ENCODE data around the gene CSNK2A3. TPM values are rescaled to one million over a fixed set of nuclear protein-coding genes. Genes with fewer than 3 reads are reported as not detected.

CSNK2A3 gene
- total and polyA plus RNA-seq, 10 of the 15 experiments (the other 5 are each of a cell fraction or from before 2014, with no cell fraction given): 0.68 to 6.2 (median 1.4) TPM

GRCh38 chr11:11312738-11313137 is 40.3 kb downstream of the CSNK2A3 start:
- Histone ChIP-seq H3K4me2 (ENCODE audit: control insufficient read depth, insufficient read depth) (no peak overlapping the region), H3K9ac (ENCODE audit: control insufficient read depth, insufficient read depth, low read length) (no peak overlapping the region), H2AFZ (ENCODE audit: control insufficient read depth, low read depth, low read length) (no peak overlapping the region), H3K4me1 (ENCODE audit: control insufficient read depth, insufficient read depth, low read length) (0 out of 2 replicates have a peak, but pooled peaks cover 5% of the 10 kb centered on the region), H3K4me3 (no peak overlapping the region), H3K9me3 (replicated peaks; ENCODE audit: control insufficient read depth, insufficient read depth, low read length) (no peaks in the 10 kb centered on the region; the same call in 2 of the 3 replicates), H3K79me2 (ENCODE audit: control insufficient read depth, insufficient read depth, low read length) (no peaks in the 10 kb centered on the region), H3K27me3 (replicated peaks in 1 of 2; ENCODE audit: control insufficient read depth in 2 of 2, insufficient read depth in 2 of 2, low read length in 1 of 2) (no peaks in the 10 kb centered on the region), H4K20me1 (ENCODE audit: control insufficient read depth, insufficient read depth) (no peaks in the 10 kb centered on the region), H3K36me3 (ENCODE audit: control insufficient read depth in 2 of 2, insufficient read depth in 2 of 2, low read length in 1 of 2) (no peaks in the 10 kb centered on the region; a peak in 1 of 4 replicates), H3K27ac (ENCODE audit: control insufficient read depth, insufficient read depth) (no peak overlapping the region)
- BruUV-seq (replicated peaks): no TSS peak
- POLR2A ChIA-PET: no interaction called here
- intact Hi-C loops (cut with micrococcal nuclease; ENCODE audit: unreplicated experiment) (no loop called here), in situ Hi-C loops (cut with MboI) (no loop called here)
- SMC1A ChIA-PET (ENCODE audit: uncharacterized antibody, unreplicated experiment): no interaction called here
- ATAC-seq: no peak
- CTCF ChIA-PET: no interaction called here
- RAD21 ChIA-PET (ENCODE audit: unreplicated experiment): no interaction called here
- FAIRE-seq: no peak
- WGBS (ENCODE audit: insufficient coverage, insufficient replicate concordance, low lambda C conversion rate, missing lambda C conversion rate): 61% methylated on average over 1 of the region's 1 CpG
- TF ChIP-seq CHD1 (IDR thresholded peaks at IDR 0.05; ENCODE audit: low read depth, low read length) (no peak), GABPA (IDR thresholded peaks at IDR 0.05; ENCODE audit: low read depth) (no peak), TCF3 (IDR thresholded peaks at IDR 0.05; ENCODE audit: borderline replicate concordance, insufficient read depth, low read depth, low read length) (no peak), FOXM1 (IDR thresholded peaks at IDR 0.05; ENCODE audit: low read depth, low read length) (no peak), STAT3 (IDR thresholded peaks at IDR 0.05; ENCODE audit: low read depth, low read length) (no peak), BHLHE40 (IDR thresholded peaks at IDR 0.05; ENCODE audit: borderline replicate concordance in 1 of 2, low read depth in 2 of 2, low read length in 1 of 2) (no peak)
- DNase-seq (ENCODE audit: low read depth, low spot score): no peak

DNA sequence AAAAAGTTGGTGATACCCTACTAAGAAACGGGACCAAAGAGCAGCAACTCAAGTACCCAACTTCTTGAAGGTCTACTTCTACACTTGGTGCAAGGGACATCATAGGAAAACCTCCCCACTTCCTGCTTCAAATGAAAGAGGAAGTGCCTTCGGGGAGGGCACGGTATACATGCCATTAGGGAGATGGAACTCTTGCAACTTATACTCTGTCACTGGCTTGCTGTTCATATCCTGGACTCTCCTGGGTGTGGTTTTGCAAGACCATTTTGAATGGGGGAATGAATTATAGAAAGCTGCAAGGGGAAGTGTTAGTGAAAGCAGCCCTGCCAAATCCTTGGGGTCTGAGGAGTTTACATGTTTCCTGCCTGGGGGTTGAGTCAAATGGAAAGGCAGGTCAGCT is 41.9 kb downstream of the CSNK2A3 start:
- in situ Hi-C loops (cut with MboI) (no loop called here), intact Hi-C loops (cut with micrococcal nuclease; ENCODE audit: unreplicated experiment) (no loop called here)
- ChIA-PET RAD21 (ENCODE audit: unreplicated experiment) (no interaction called here), POLR2A (no interaction called here), SMC1A (ENCODE audit: uncharacterized antibody, unreplicated experiment) (no interaction called here), CTCF (no interaction called here)
- no peaks in the 10 kb centered on the region for H3K27me3 ChIP-seq (replicated peaks in 1 of 2; ENCODE audit: control insufficient read depth in 2 of 2, insufficient read depth in 2 of 2, low read length in 1 of 2)
- DNase-seq (ENCODE audit: low read depth, low spot score) (peak; percentile 9), FAIRE-seq (no peak), ATAC-seq (peak; percentile 29; the same call in 1 of the 3 replicates)
- no peak for TF ChIP-seq POLR2AphosphoS2 (IDR thresholded peaks at IDR 0.05; ENCODE audit: low read depth, low read length)
- TF ChIP-seq SPI1 (IDR thresholded peaks at IDR 0.05; ENCODE audit: borderline replicate concordance, insufficient read depth, low read depth, low read length): peak; percentile 85
- TF ChIP-seq JUNB (IDR thresholded peaks at IDR 0.05): 0 out of 2 replicates have a peak, but pooled peaks have one; percentile 7
- no peak overlapping the region for H3K9ac ChIP-seq (ENCODE audit: control insufficient read depth, insufficient read depth, low read length)
- no TSS peak for BruUV-seq (replicated peaks)
- no peaks in the 10 kb centered on the region; the same call in 2 of the 3 replicates for H3K9me3 ChIP-seq (replicated peaks; ENCODE audit: control insufficient read depth, insufficient read depth, low read length)
- no peak overlapping the region for H3K4me3 ChIP-seq
- no peak overlapping the region for H3K27ac ChIP-seq (ENCODE audit: control insufficient read depth, insufficient read depth)
- H3K36me3 ChIP-seq (ENCODE audit: control insufficient read depth in 2 of 2, insufficient read depth in 2 of 2, low read length in 1 of 2): no peaks in the 10 kb centered on the region; a peak in 1 of 4 replicates
- no peaks in the 10 kb centered on the region for H3K79me2 ChIP-seq (ENCODE audit: control insufficient read depth, insufficient read depth, low read length)
- no peaks in the 10 kb centered on the region for H4K20me1 ChIP-seq (ENCODE audit: control insufficient read depth, insufficient read depth)
- no peak overlapping the region for H3K4me2 ChIP-seq (ENCODE audit: control insufficient read depth, insufficient read depth)
- H3K4me1 ChIP-seq (ENCODE audit: control insufficient read depth, insufficient read depth, low read length): 0 out of 2 replicates have a peak, but pooled peaks cover 5% of the 10 kb centered on the region
- 21% methylated on average over 3 of the region's 3 CpGs for WGBS (ENCODE audit: insufficient coverage, insufficient replicate concordance, low lambda C conversion rate, missing lambda C conversion rate)
- H2AFZ ChIP-seq (ENCODE audit: control insufficient read depth, low read depth, low read length): no peak overlapping the region

All from GM12878 (cell line).